LNCAP (cell line): ENCODE measurements around the gene APOL4.
A peak's percentile ranks its signal among the peaks of the same experiment; 100 is the strongest.

Source experiments
- CTCF ChIP-seq: fragments of 450-650 bp; IDR thresholded peaks from 2 replicates; pipeline ENCODE4 v1.5.1; 2017; ENCODE audit warnings: mild to moderate bottlenecking

Gene APOL4

GRCh38 chr22:36239401-36240171, 38.0 kb upstream of the APOL4 start, which contains the start of gene APOL2:
Gene APOL2 (minus strand): TSS chr22:36239527. CDS start chr22:36233162, 6,365 bp downstream.
- peak; percentile 66 for TF ChIP-seq CTCF

GRCh38 chr22:36239150-36239400, 37.5 kb upstream of the APOL4 start:
- no peak for TF ChIP-seq CTCF

- TF ChIP-seq CTCF, result no peak
Measured at GRCh38 chr22:36238373-36239149, 37.0 kb upstream of the APOL4 start.

DNA sequence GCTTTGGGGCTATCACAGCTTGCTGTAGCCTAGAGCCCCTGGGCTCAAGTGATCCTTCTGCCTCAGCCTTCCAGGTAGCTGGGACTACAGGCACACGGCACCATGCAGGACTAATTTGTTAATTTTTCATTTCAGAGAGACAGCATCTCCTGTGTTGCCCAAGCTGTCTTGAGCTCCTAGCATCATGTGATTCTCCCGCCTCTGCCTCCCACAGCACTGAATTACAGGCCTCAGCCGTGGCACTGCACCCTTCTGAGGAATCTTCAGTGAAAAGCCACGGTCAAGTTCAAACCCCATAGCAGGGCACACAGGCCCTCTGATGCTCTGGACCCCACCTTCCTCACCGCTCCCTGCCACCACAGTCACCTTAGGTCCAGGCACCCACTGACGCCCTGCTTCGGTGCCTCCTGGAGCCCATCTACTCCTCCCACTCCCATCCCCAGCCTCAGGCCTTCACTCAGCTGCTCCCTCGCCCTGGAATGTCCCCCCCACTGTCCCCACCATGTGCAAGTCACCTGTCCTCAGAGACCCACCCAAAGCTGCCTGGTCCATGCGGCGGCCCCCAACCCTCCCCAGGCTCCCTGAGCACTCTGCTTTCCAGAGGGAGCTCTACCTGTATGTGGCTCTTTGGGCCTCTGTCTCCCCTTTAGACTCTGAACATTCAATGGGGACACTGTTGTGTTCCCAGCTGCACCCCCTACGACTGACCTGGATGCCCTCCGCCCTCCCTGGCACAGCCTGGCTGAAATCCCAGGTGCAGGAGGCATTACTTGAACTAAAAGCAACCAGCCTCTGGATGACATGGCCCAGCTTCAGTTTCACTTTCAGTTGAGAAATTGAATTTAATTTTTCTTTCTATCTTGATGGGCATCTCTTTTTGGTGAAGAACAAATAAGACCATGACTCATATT, 36.1 kb upstream of the APOL4 start:
- TF ChIP-seq CTCF, result no peak

- TF ChIP-seq CTCF, result no peak
Measured at GRCh38 chr22:36236388-36237319, 35.0 kb upstream of the APOL4 start.

GRCh38 chr22:36235585-36235984, 34.0 kb upstream of the APOL4 start:
- no peak for TF ChIP-seq CTCF
